GM18868 (cell line): ENCODE measurements around the gene ARSA.
"Not testable (repeated sequence)": the region's sequence is repeated elsewhere in the genome, so short reads cannot be mapped to it uniquely, and the experiment has no call there.

Experiments used
- ATAC-seq: cut with Tn5 transposase; IDR thresholded peaks from one replicate; pipeline ENCODE4 v1.9.1; 2021; ENCODE audit warnings: mild to moderate bottlenecking, moderate library complexity; ENCODE audit not compliant: unreplicated experiment

Gene ARSA

GRCh38 chr22:50624347-50625130, 3.4 kb downstream of the ARSA start:
- no peak for ATAC-seq

DNA sequence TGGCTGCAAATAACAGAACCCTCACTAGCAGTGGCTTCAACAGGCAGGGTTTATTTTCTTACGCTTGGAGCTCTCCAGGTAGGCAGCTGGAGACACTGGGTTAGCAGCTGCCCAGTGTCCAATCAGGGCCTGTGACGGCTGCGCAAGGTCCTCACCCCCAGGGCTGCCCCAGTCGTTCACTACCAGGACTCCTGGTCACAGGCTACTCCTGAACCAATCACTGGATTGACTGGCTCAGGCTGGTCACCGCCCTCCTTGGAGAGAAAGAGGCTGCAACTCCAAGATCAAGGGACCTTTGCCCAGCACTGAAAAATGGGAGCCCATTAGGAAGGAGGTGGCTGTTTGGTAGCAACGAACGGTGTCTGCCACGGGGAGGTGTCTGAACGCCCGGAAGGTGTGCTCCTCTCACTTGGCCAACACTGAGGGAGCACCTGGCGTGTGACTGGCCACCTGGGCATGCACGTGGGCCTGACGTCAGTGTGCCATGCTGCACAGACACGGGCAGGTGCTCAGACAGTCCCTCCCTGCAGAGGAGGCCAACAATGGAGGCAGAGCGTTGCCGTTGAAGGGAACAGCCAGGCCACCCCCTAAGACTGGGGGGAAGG, 5.1 kb downstream of the ARSA start:
- no peak for ATAC-seq

DNA sequence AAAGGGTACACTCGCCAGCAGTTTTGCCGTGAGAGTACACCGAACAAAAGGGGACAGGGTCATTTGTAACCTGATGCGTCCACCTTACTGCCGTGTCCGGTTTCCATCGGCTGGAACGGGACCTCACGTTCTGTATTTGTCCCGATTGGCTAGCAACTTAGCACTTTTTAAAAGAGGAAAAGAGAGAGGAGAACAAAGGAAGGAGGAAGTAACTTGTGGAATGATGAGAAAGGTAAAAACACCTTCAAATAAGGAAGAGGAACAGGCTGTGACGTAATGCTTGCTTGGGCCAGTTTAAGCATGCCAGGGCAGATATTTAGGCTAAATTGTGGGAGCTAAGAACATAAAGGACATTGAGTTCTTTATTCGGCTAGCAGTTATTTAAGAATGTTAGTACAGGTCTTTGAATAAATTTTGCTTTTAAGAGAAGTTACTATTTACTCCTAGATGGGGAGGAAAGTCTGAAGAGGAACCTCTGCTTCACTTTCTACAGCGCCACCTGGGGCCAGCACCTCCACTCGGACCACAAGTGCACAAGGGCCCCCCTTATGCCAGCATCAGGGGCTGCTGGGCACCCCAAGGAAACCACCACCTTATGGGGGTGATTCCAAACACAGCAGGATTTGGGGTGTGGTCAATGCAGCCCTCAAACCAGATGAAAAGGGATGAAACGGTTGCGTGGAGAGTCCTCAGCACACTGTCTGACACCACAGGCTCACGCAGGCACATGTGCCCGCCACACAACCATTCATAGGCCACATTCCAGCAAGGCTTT, 5.8 kb downstream of the ARSA start:
- no peak for ATAC-seq

GRCh38 chr22:50621356-50621880, 6.5 kb downstream of the ARSA start:
- ATAC-seq, result peak; percentile 53

GRCh38 chr22:50620593-50621355, 7.2 kb downstream of the ARSA start:
- peak; percentile 58 for ATAC-seq

GRCh38 chr22:50614296-50614695, 13.7 kb downstream of the ARSA start:
- ATAC-seq, result not testable (repeated sequence)

DNA sequence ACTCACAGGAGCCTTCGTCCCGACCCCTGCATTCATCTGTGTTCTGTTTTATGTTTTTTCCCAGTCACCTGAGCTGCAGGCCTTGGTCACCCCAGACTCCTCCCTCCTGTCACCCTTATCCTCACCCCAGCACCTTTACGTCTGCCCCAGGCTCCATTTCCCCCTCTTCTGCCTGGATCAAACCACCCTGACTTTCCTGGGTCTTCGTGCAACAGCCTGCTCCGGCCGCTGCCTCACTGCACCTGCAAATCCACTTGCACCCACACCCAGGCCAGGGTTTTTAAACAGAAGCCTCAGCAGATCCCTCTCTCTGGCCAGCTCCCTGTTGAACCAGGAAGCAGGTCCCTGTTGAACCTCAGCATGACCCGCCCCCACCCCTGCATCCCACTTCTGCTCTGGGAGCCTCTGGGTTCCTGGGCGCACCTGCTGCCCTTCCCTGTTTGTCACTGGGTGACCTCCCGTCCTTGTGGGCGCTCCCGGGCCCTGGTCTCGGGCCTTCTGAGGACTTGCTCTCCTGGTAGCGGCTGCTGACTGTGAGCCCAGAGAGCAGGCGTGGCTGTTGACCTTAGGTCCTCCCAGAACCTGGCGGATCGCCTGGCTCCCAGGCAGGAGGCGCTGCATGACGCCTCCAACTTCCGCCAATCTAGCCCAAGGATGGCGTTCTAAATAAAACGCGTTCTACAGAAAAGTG, 14.5 kb downstream of the ARSA start:
- ATAC-seq, result no peak

DNA sequence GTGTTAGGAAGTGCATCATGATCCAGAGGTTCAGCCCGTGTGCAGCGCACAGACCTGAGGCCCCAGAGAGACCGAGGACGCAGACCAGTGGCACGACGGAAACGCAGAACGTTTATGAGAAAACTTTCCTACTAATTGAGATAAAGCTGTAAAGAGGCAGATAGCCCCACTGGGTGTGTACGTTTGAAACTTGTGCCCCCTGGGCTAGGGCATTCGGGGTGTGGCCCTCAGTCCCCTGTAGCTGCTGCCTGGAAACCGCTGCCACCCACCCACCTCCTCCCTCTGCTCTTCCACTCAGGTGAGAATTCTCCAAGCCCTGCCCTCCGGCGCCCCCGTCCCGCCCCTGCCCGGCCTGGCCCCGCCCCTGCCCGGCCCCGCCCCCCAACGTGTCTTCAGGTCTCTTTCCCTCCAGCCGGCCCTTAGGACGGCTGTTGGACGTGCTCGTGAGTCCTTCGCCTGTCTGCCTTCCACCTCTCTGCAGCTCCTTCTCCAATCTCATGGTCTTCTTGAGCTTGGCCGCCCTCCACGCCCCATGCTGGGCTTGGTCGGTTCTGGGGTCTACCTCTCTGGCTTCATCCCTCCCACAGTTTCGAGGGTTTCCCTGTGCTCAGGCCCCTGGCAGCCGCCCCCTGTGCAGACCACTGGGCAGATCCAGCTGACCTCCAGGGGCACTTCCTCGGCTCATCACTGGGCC, 15.3 kb downstream of the ARSA start:
- no peak for ATAC-seq

GRCh38 chr22:50612168-50612527, 15.8 kb downstream of the ARSA start:
- ATAC-seq, result no peak

GRCh38 chr22:50611341-50612060, 16.5 kb downstream of the ARSA start:
- ATAC-seq, result no peak

DNA sequence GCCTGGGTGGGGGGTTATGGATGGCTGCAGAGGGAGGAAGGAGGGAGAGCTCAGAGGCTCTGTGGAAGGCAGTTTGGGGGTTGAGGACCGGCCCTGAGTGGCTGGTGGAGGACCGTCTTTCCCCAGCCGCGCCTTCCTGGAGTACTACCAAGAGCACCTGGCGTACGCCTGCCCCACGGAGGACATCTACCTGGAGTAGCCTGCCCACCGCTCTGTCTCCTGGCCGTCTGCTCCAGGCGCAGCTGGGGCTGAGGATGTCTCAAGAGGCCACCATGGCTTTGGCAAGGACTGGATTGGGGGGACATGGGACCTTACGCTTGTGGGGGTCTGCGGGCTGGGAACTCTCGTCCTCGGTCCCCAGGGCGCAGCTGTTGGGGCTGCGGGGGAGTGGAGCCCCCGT, 17.4 kb downstream of the ARSA start:
- ATAC-seq, result no peak

DNA sequence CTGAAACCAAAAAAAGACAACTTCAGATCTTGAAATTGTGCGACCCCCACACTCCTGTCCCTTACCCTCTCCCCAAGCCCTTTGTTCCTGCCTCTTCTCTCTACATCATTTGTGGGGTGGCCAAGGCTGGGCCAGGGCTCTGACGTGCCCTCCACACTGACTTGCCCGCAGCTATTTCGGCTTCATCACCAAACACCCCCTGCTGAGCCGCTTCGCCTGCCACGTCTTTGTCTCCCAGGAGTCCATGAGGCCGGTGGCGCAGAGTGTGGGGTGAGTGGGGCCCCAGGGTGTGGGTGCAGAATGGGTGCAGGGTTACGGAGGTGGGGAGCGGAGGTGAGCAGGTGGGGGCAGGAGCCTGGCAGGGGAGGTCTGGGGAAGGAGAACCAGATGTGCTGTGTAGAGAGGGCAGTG, 17.9 kb downstream of the ARSA start:
- ATAC-seq, result no peak

- no peak for ATAC-seq
Measured at GRCh38 chr22:50609599-50609998, 18.4 kb downstream of the ARSA start.

GRCh38 chr22:50608996-50609395, 19.0 kb downstream of the ARSA start:
- no peak for ATAC-seq

DNA sequence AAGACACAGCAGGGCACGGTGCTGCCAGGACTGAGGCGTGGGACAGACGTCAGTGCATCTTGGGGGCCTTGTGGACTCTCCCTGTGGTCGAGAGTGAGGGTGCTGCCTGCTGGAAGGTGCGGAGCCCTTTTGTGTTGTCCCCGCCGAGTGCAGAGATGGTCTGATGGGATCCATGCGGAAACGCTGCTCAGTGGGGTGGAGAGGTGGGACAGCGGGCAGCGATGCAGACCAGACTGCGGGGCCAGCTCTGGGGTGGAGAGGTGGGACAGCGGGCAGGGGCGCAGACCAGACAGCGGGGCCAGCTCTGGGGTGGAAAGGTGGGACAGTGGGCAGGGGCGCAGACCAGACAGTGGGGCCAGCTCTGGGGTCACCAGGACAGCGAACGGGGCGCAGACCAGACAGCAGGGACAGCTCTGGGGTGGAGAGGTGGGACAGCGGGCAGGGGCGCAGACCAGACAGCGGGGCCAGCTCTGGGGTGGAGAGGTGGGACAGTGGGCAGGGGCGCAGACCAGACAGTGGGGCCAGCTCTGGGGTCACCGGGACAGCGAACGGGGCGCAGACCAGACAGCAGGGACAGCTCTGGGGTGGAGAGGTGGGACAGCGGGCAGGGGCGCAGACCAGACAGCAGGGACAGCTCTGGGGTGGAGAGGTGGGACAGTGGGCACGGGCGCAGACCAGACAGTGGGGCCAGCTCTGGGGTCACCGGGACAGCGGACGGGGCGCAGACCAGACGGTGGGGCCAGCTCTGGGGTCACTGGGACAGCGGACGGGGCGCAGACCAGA, 19.7 kb downstream of the ARSA start:
- ATAC-seq, result not testable (repeated sequence)

DNA sequence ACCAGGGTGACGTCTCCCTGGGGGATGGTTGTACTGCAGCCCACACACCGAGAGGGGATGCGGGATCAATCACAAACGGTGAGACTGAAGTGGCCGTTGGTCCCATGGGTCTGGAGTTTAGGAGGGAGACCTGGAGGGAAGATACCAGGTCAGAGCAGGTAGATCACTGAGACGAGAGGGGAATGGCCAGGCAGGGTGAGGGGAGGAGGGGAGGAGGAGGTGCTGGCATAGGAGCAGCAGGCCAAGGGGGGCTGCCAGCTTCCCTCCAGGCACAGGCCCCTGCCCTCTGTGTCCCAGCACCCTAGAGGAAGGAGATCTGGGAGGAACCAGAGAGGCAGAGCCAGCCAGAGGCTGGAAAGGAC, 20.3 kb downstream of the ARSA start:
- no peak for ATAC-seq

DNA sequence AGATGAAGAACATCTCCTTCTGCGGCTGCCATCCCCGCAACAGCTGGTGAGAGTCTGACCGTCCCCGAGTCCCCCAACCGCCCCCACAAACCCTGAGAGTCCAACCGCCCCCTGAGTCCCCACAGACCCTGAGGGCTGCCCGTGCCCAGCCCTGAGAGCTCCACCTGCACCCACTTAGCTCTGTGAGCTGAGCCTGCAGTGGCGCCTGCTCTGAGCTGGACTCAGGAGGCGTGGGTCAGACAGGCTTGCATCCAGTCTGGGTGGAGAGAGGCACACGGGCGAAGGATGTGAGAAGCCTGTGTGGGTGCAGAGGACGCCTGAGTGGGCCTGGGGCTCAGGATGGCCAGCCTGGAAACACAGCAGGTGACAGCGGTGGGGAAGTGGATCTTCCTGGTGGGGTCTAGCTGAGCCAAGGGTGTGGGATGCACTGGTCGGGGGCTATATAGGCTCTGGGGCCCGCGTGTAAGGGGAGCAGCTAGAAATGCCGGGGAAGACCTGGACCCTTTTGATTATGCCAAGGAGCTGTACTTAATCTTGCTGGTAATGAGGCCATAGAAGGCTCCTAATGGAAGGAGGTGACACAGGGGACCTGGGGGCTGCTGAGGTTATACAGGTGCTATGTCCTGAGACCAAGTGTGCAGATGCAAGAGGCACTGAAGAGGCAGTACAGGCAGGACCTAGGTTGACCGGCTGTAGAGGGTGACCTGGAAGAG, 20.9 kb downstream of the ARSA start:
- no peak for ATAC-seq
